ENCODE data around the gene CUBN.

- TF ChIP-seq POLR2A (IDR thresholded peaks at IDR 0.05; ENCODE audit: low read length) (no peak), HOXA7 (CRISPR knock-in tag; IDR thresholded peaks at IDR 0.05) (no peak), CTCF (IDR thresholded peaks at IDR 0.05) (no peak), CHD2 (IDR thresholded peaks at IDR 0.05; ENCODE audit: low read length, partially characterized antibody) (no peak), HDAC2 (IDR thresholded peaks at IDR 0.05) (no peak), POLR2AphosphoS2 (conservative IDR thresholded peaks at IDR 0.05; ENCODE audit: low read length) (no peak), ESRRA (IDR thresholded peaks at IDR 0.05; ENCODE audit: borderline replicate concordance, low read length) (no peak), RFX5 (IDR thresholded peaks at IDR 0.05) (no peak), BHLHE40 (IDR thresholded peaks at IDR 0.05; ENCODE audit: low read depth, low read length) (no peak), RAD21 (conservative IDR thresholded peaks at IDR 0.05 in 1 of 2, IDR thresholded peaks at IDR 0.05 in 1 of 2) (peak in 1 of 2 experiments; percentile 41; a peak in 2 of 5 replicates), JUN (IDR thresholded peaks at IDR 0.05) (peak; percentile 57 to 89; a peak in 3 of 5 replicates)
- TF ChIP-seq, protein P1, sequence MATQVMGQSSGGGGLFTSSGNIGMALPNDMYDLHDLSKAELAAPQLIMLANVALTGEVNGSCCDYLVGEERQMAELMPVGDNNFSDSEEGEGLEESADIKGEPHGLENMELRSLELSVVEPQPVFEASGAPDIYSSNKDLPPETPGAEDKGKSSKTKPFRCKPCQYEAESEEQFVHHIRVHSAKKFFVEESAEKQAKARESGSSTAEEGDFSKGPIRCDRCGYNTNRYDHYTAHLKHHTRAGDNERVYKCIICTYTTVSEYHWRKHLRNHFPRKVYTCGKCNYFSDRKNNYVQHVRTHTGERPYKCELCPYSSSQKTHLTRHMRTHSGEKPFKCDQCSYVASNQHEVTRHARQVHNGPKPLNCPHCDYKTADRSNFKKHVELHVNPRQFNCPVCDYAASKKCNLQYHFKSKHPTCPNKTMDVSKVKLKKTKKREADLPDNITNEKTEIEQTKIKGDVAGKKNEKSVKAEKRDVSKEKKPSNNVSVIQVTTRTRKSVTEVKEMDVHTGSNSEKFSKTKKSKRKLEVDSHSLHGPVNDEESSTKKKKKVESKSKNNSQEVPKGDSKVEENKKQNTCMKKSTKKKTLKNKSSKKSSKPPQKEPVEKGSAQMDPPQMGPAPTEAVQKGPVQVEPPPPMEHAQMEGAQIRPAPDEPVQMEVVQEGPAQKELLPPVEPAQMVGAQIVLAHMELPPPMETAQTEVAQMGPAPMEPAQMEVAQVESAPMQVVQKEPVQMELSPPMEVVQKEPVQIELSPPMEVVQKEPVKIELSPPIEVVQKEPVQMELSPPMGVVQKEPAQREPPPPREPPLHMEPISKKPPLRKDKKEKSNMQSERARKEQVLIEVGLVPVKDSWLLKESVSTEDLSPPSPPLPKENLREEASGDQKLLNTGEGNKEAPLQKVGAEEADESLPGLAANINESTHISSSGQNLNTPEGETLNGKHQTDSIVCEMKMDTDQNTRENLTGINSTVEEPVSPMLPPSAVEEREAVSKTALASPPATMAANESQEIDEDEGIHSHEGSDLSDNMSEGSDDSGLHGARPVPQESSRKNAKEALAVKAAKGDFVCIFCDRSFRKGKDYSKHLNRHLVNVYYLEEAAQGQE (IDR thresholded peaks at IDR 0.05), result no peak
Measured at GRCh38 chr10:17075533-17076359, 53.9 kb downstream of the CUBN start.
